Mesenteric fat pad (tissue), 1 donor: Measurements from ENCODE around the gene POLD3. TPM values are rescaled to one million over a fixed set of nuclear protein-coding genes. Genes with fewer than 3 reads are reported as not detected.
A peak's percentile ranks its signal among the peaks of the same experiment; 100 is the strongest.

Source experiments
- DNase-seq: peaks from one replicate; pipeline ENCODE4 v3.0.0-alpha.2; 2020; ENCODE audit warnings: low spot score
- long read RNA-seq: library from polyadenylated mRNA; unstranded; transcript quantifications from one replicate; pipeline ENCODE4 v2.0.0, GENCODE V29; 2020
- total RNA-seq: library from RNA; stranded (reverse); fragmentation: NEBNext Ultra II Directional; extraction: Animal tissue kit (Norgen Biotek cat#: 25700); gene quantifications from one replicate; pipeline ENCODE4 v1.2.1, GENCODE V29; 2021
- donor health status: DM: yes; HTN: yes; CAD: no.

The POLD3 gene
- total RNA-seq: 12.5 TPM
- long read RNA-seq, partial matches to known transcripts: 3 of 9 reads
- long read RNA-seq, other reads (novel, unspliced or antisense): 5 of 9 reads

GRCh38 chr11:74592441-74593362 is at the start of gene POLD3:
Gene POLD3, plus strand, starts transcription at chr11:74592582. Its CDS starts 77 bp downstream, at chr11:74592659.
- DNase-seq: peak; percentile 98

- DNase-seq: no peak
Observed at GRCh38 chr11:74543991-74544390, 48.4 kb upstream of the POLD3 start.

GRCh38 chr11:74546752-74547151 is 45.6 kb upstream of the POLD3 start:
- no peak for DNase-seq

- no peak for DNase-seq
Observed at GRCh38 chr11:74550991-74551753, 41.2 kb upstream of the POLD3 start.

GRCh38 chr11:74551754-74552145 is 40.6 kb upstream of the POLD3 start:
- no peak for DNase-seq

- no peak for DNase-seq
Observed at GRCh38 chr11:74557526-74557925, 34.9 kb upstream of the POLD3 start.

- DNase-seq: no peak
Observed at GRCh38 chr11:74559110-74559933, 33.1 kb upstream of the POLD3 start.

- DNase-seq: no peak
Observed at GRCh38 chr11:74559934-74560309, 32.5 kb upstream of the POLD3 start.

GRCh38 chr11:74566146-74566960 is 26.0 kb upstream of the POLD3 start:
- DNase-seq: no peak

- DNase-seq: no peak
Observed at GRCh38 chr11:74568028-74568427, 24.4 kb upstream of the POLD3 start.

- DNase-seq: no peak
Observed at GRCh38 chr11:74570266-74571061, 21.9 kb upstream of the POLD3 start.

- DNase-seq: no peak
Observed at GRCh38 chr11:74571062-74571399, 21.4 kb upstream of the POLD3 start.

- no peak for DNase-seq
Observed at GRCh38 chr11:74572349-74572748, 20.0 kb upstream of the POLD3 start.

- no peak for DNase-seq
Observed at GRCh38 chr11:74574563-74574962, 17.8 kb upstream of the POLD3 start.

- no peak for DNase-seq
Observed at GRCh38 chr11:74575999-74576398, 16.4 kb upstream of the POLD3 start.

- DNase-seq: no peak
Observed at GRCh38 chr11:74577181-74577580, 15.2 kb upstream of the POLD3 start.

- no peak for DNase-seq
Observed at GRCh38 chr11:74577624-74578396, 14.6 kb upstream of the POLD3 start.

- DNase-seq: no peak
Observed at GRCh38 chr11:74579577-74580270, 12.7 kb upstream of the POLD3 start.
